DMS79 (cell line): Measurements from ENCODE around the gene SIRPG.
"Not testable (repeated sequence)": the region's sequence is repeated elsewhere in the genome, so short reads cannot be mapped to it uniquely, and the experiment has no call there.

ENCODE experiments used
- DNase-seq: peaks from one replicate; lab custom pipeline; 2025; lab: John Stamatoyannopoulos, UW

Gene SIRPG

DNA sequence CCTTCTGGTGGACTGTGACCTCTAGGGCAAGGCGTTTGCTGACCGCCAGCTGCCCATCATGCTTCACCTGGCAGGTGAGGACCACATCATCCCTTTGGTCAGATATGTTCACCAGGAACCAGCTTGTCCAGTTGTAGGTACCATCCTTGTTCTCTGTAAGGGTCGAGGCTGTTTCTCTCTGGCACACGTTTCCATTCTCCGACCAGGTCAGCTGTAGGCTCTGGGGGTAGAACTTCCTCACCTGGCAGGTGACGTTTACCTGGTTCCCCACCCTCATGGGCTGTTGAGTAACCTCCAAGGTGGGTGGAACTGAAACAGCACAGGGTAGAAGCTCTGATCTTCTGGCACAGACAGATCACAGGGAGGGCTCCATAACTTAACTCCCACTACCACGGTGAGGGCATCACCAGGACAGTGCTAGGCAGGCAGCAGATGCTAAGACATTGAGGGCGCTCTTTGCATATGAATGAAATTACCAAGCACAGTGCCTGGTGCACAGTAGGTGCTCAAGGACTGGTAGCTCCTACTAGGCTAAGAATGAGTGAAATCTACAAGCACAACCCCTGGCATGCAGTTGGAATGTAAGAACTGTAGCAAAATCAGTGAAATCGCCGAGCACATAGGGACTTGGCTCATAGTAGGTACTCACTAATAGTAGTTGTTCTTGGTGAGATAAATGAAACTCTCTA is 22.1 kb downstream of the SIRPG start:
- DNase-seq: no peak

DNA sequence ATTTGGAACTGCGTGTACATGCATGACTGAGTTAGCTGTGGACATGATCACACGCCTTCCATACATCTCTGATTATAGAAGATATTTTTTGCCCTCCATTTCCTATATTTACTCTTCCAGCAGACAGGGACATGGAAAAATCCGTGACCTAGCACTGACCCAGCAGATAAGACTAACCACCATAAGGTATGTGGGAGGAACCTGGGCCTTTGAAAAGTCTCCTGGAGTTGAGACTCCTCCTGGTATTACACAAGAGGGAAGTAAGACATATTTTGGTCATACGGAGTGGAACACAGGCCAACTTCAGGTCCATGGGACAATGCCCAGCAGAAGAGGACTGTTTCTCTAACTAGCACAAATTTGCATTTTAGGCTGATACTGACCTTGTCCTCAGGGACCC is 24.0 kb downstream of the SIRPG start:
- no peak for DNase-seq

GRCh38 chr20:1632178-1632577 is 25.4 kb downstream of the SIRPG start:
- DNase-seq: no peak

DNA sequence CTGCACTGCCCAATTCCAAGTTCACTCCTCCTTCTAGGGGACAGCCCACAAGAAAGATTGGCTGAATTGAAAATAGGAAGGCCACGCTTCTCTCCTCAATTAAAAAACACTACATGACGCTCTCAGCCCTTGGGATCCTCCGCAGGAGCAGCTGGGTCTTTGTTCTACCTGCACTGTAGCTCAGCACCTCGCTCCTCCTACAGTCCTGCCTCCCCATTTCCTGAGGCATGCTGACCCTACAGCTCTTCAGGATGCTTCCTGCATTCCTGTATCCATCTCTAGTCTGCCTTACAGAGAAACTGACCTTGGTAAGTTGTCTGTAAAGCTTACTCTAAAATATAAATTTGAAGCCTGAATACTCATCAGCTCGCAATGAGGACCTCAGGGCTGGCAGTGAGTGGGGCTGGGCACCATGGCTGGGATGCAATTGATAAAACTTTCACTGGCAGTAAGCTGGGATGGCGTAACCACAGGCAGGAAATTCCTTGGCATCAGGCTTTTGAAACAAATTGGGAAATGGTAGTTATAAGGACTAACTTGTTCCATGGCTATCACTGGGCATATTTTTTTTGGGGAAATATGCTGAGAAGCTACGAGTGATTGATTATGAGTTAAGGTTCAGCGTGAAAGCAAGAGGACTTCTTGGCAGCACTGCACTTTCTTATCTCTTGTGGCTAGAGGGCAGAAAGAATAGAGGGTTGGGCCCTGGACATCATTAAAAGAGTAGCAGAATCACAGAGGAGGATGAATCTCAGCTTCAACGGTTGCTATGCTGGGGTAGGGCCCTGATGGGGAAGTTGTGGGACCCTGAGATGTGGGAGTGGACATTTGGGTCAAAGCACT is 26.0 kb downstream of the SIRPG start:
- DNase-seq: no peak

DNA sequence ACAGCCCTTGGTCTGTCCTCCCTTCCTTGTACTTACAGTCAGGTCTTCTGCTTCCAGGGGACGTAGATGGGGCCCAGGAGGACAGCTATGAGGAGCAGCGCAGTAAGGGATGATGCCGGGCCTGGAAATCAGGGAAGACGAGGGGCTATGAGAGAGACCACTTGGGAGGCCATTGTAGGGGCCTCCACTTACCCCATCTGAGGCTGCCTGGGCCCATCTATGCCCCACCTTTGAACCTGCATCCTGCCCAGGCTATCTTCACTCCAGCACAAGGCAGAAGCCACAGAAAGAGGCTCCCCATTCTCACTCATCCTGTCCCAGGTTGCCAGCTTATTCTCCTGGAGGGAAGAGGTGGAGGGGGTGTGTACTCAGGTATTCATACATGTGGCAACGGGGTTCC is 27.4 kb downstream of the SIRPG start:
- DNase-seq: no peak

GRCh38 chr20:1629321-1629720 is 28.3 kb downstream of the SIRPG start:
- no peak for DNase-seq

GRCh38 chr20:1628621-1629020 is 29.0 kb downstream of the SIRPG start:
- no peak for DNase-seq

DNA sequence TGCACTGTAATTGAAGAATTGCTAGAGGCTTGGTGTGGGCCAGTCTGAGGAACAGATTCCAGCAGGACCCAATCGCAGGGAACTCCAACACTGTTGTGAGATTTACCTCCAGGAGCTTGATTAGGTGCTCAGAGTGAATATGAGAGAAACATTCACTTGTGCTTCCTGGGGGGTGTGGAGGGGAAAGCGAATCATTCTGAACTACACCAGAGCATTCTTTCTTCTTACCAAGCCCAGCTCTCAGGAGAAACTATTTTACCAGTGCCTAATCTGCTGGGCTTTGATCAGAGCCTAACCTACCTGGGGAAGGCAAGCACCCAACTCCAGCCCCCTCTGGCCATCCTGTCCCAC is 30.4 kb downstream of the SIRPG start:
- no peak for DNase-seq

GRCh38 chr20:1626528-1627199 is 30.9 kb downstream of the SIRPG start:
- no peak for DNase-seq

GRCh38 chr20:1625083-1625690 is 32.4 kb downstream of the SIRPG start:
- DNase-seq: no peak

- DNase-seq: no peak
These were observed 33.9 kb downstream of the SIRPG start for GRCh38 chr20:1623501-1624205.

- DNase-seq: no peak
These were observed 35.1 kb downstream of the SIRPG start for GRCh38 chr20:1622450-1622849.

DNA sequence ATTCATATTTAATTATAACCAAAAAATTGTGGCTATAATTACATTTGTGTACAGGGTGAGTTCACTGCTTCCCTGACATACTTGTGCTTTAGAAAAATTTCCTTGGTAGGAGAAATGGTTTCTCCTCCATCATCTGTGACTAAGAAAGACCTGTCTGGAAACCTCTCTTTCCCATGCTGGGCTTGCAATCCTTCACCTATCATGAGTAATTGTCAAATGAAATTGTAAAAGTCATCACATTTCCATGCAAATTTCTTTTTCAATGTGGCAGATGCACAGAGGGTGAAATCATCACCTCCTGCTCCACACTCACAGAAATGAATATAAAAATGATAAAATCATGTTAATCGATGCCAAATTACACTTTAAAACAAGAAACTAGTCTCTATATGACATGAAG is 36.3 kb downstream of the SIRPG start:
- no peak for DNase-seq

GRCh38 chr20:1619861-1620444 is 37.6 kb downstream of the SIRPG start, which contains the start of gene SIRPB1:
Gene SIRPB1 (minus strand): TSS chr20:1620009. CDS start chr20:1619944, 65 bp downstream.
- no peak for DNase-seq

GRCh38 chr20:1618954-1619540 is 38.5 kb downstream of the SIRPG start:
- DNase-seq: no peak

- no peak for DNase-seq
These were observed 39.1 kb downstream of the SIRPG start for GRCh38 chr20:1618479-1618878.

DNA sequence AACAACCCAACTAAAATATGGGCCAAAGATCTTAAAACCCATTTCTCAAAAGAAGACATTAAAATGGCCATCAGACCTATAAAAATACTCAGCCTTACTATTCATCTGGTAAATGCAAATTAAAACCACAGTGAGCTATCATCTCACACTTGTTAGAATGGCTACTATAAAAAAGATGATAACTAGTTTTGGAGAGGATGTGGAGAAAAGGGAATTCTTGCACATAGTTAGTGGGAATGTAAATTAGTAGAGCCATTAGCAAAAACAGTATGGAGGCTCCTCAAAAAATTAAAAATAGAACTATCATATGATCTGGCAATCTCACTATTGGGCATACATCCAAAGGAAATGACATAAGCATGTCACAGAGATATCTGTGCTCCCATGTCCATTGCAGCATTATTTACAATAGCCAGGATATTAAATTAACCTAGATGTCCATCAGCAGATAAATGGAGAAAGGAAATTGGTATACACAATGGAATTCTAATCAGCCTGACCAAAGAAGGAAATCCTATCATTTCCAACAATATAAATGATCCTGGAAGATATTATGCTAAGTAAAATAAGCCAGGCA is 40.6 kb downstream of the SIRPG start:
- DNase-seq: no peak

GRCh38 chr20:1610404-1610803 is 47.2 kb downstream of the SIRPG start:
- not testable (repeated sequence) for DNase-seq

DNA sequence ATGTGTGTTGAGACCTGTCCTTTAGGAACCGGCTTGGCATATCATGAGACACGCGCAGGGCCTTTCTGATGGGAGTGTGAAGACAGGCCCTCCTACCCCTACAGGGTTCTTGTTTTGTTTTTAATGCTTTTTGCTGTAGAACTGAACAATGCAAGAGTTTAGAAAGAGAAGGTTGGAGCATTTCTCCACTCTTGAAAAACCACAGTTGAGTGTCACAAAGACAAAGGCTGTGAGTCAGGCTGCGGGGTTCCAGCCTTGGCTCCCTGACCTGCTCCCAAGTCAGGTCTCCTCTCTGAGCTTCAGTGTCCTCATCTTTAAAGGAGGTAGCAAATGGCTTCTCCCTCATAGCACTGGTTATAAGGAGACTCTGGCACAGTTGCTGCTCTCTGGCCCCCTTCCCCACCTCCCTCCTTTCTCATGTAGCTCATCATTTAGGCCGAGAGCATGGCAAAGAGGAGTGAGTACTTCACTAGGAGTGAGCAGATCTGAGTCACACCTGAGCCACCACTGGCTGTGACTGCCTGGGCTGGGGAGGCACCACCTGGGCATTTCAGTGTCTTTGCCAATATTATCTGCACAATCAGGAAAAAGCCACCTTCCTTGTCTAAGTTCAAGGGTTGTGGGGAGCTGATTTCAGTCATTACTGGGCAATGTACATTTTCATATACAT is 48.8 kb downstream of the SIRPG start:
- not testable (repeated sequence) for DNase-seq

DNA sequence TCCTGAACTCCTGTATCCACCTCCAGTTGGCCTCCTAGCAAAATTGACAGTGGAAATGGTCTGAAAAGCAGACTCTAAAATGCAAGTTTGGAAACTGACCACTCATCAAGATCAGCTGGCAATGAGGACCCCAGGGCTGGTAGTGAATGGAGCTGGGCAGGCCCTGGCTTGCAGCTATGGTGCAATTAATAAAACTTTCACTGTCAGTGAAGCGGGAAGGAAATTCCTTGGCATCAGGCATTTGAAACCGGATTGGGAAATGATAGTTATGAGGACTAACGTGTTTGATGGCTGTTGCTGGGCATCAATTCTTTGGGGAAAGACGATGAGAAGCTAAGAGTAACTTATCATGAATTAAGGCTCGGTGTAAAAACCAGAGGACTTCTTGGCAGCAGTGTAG is 56.8 kb downstream of the SIRPG start:
- no peak for DNase-seq
